H9 (cell line): ENCODE measurements around the gene PIAS1. TPM values are rescaled to one million over a fixed set of nuclear protein-coding genes. Genes with fewer than 3 reads are reported as not detected.

Experiments
- DNase-seq: peaks from one replicate; pipeline ENCODE4 v3.0.0-alpha.2; 2017
- H2AFZ ChIP-seq: one replicate; pipeline ENCODE4 v1.6.1; 2013; ENCODE audit warnings: mild to moderate bottlenecking, low read length, control low read depth, moderate library complexity
- H2AK5ac ChIP-seq: 2 replicates; pipeline ENCODE4 v1.6.1; 2013; ENCODE audit warnings: low read length, control low read depth, mixed read lengths; ENCODE audit not compliant: insufficient read length
- H2BK120ac ChIP-seq: one replicate; pipeline ENCODE4 v1.6.1; 2013; ENCODE audit warnings: low read depth, mild to moderate bottlenecking, low read length, control low read depth, inconsistent platforms; ENCODE audit not compliant: poor library complexity, severe bottlenecking
- H2BK12ac ChIP-seq: 2 replicates; pipeline ENCODE4 v1.6.1; 2013; ENCODE audit warnings: low read length, control low read depth, mixed read lengths, low read depth; ENCODE audit not compliant: insufficient read length
- H2BK15ac ChIP-seq: 2 replicates; pipeline ENCODE4 v1.6.1; 2013; ENCODE audit warnings: low read depth, low read length, control low read depth
- H2BK20ac ChIP-seq: one replicate; pipeline ENCODE4 v1.6.1; 2013; ENCODE audit warnings: low read depth, mild to moderate bottlenecking, low read length, control low read depth, inconsistent platforms; ENCODE audit not compliant: poor library complexity, severe bottlenecking
- H2BK5ac ChIP-seq: 2 replicates; pipeline ENCODE4 v1.6.1; 2013; ENCODE audit warnings: low read length, control low read depth, mixed read lengths; ENCODE audit not compliant: insufficient read length
- H3K14ac ChIP-seq: 2 replicates; pipeline ENCODE4 v1.6.1; 2013; ENCODE audit warnings: low read length, control low read depth; ENCODE audit not compliant: insufficient read depth
- H3K18ac ChIP-seq: 2 replicates; pipeline ENCODE4 v1.6.1; 2013; ENCODE audit warnings: low read depth, mild to moderate bottlenecking, mixed read lengths, low read length, control low read depth; ENCODE audit not compliant: insufficient read length
- H3K23ac ChIP-seq: 2 replicates; pipeline ENCODE4 v1.6.1; 2013; ENCODE audit warnings: low read length, control low read depth, mixed read lengths, low read depth; ENCODE audit not compliant: insufficient read length
- H3K23me2 ChIP-seq: 2 replicates; pipeline ENCODE4 v1.6.1; 2013; ENCODE audit warnings: low read depth, mild to moderate bottlenecking, mixed read lengths, low read length, control low read depth; ENCODE audit not compliant: insufficient read length, poor library complexity, severe bottlenecking
- H3K27ac ChIP-seq: 2 replicates; pipeline ENCODE4 v1.5.1; 2013; ENCODE audit warnings: low read length, control low read depth, mixed read lengths, low read depth; ENCODE audit not compliant: insufficient read length
- H3K27me3 ChIP-seq: 2 replicates; pipeline ENCODE4 v1.6.1; 2013; ENCODE audit warnings: low read length, control low read depth, inconsistent platforms; ENCODE audit not compliant: insufficient read depth
- H3K4ac ChIP-seq: 2 replicates; pipeline ENCODE4 v1.6.1; 2013; ENCODE audit warnings: low read depth, mild to moderate bottlenecking, control low read depth, inconsistent platforms, low read length, moderate library complexity
- H3K4me1 ChIP-seq: 2 replicates; pipeline ENCODE4 v1.6.1; 2013; ENCODE audit warnings: low read length, control low read depth, inconsistent platforms; ENCODE audit not compliant: insufficient read depth
- H3K4me2 ChIP-seq: 2 replicates; pipeline ENCODE4 v1.6.1; 2013; ENCODE audit warnings: low read length, control low read depth, mixed read lengths; ENCODE audit not compliant: insufficient read length, insufficient read depth
- H3K56ac ChIP-seq: 2 replicates; pipeline ENCODE4 v1.6.1; 2013; ENCODE audit warnings: low read depth, mild to moderate bottlenecking, mixed read lengths, low read length, control low read depth; ENCODE audit not compliant: insufficient read length
- H3K79me1 ChIP-seq: 2 replicates; pipeline ENCODE4 v1.6.1; 2013; ENCODE audit warnings: low read depth, mild to moderate bottlenecking, moderate library complexity, low read length, control low read depth, inconsistent platforms; ENCODE audit not compliant: insufficient read depth, poor library complexity, severe bottlenecking
- H3K79me2 ChIP-seq: 2 replicates; pipeline ENCODE4 v1.6.1; 2013; ENCODE audit warnings: low read length, control low read depth, inconsistent platforms; ENCODE audit not compliant: insufficient read depth
- H3K9ac ChIP-seq: 2 replicates; pipeline ENCODE4 v1.6.1; 2013; ENCODE audit warnings: low read length, control low read depth, mixed read lengths; ENCODE audit not compliant: insufficient read length; ENCODE audit errors: extremely low read depth
- H3K9me3 ChIP-seq: one replicate; pipeline ENCODE4 v1.6.1; 2013; ENCODE audit warnings: low read depth, low read length, inconsistent platforms; ENCODE audit not compliant: control insufficient read depth
- H3T11ph ChIP-seq: one replicate; pipeline ENCODE4 v1.6.1; 2013; ENCODE audit warnings: mild to moderate bottlenecking, low read length, control low read depth, inconsistent platforms
- H4K20me1 ChIP-seq: one replicate; pipeline ENCODE4 v1.6.1; 2013; ENCODE audit not compliant: control insufficient read depth, insufficient read length, insufficient read depth
- H4K5ac ChIP-seq: 2 replicates; pipeline ENCODE4 v1.6.1; 2013; ENCODE audit warnings: low read depth, mild to moderate bottlenecking, mixed read lengths, low read length, control low read depth; ENCODE audit not compliant: insufficient read length
- H4K8ac ChIP-seq: replicated peaks from 2 replicates; pipeline ENCODE4 v1.6.1; 2013; ENCODE audit warnings: low read length, control low read depth, mixed read lengths, low read depth; ENCODE audit not compliant: insufficient read length
- H4K91ac ChIP-seq: 2 replicates; pipeline ENCODE4 v1.6.1; 2013; ENCODE audit warnings: low read depth, mild to moderate bottlenecking, moderate library complexity, mixed read lengths, low read length, control low read depth; ENCODE audit not compliant: insufficient read length
- H3K27ac Mint-ChIP-seq, 3 experiments: 2 replicates in 2 of 3; 3 replicates in 1 of 3; pipeline ENCODE4 v1.8.0; 2020 to 2021; ENCODE audit warnings: mixed read lengths in 3 of 3, mild to moderate bottlenecking in 1 of 3, moderate library complexity in 1 of 3
- H3K27me3 Mint-ChIP-seq: 2 replicates; pipeline ENCODE4 v1.8.0; 2021; ENCODE audit warnings: low read depth, mild to moderate bottlenecking, moderate library complexity, mixed read lengths
- H3K36me3 Mint-ChIP-seq, 3 experiments: 2 replicates in 2 of 3; 3 replicates in 1 of 3; pipeline ENCODE4 v1.8.0; 2020 to 2021; ENCODE audit warnings: low read depth in 3 of 3, mixed read lengths in 3 of 3; ENCODE audit not compliant: insufficient read depth in 1 of 3
- H3K4me1 Mint-ChIP-seq, 2 experiments: 2 replicates each; pipeline ENCODE4 v1.8.0; 2020; ENCODE audit warnings: mixed read lengths in 2 of 2
- H3K4me3 Mint-ChIP-seq, 2 experiments: 2 replicates in 1 of 2; 3 replicates in 1 of 2; pipeline ENCODE4 v1.8.0; 2020 to 2021; ENCODE audit warnings: mild to moderate bottlenecking in 2 of 2, mixed read lengths in 2 of 2, moderate library complexity in 1 of 2
- H3K9me3 Mint-ChIP-seq, 2 experiments: 2 replicates in 1 of 2; 3 replicates in 1 of 2; pipeline ENCODE4 v1.8.0; 2020; ENCODE audit warnings: mild to moderate bottlenecking in 2 of 2, mixed read lengths in 2 of 2, moderate library complexity in 1 of 2
- CTCF ChIP-seq: fragments of 200-600 bp; sonication (generic); conservative IDR thresholded peaks from 3 replicates; pipeline ENCODE4 v1.8.0; 2021; ENCODE audit warnings: antibody characterized with exemption, mild to moderate bottlenecking
- WGBS: extraction: QIAGEN DNeasy Blood & Tissue Kit; methylation state at CpG from one replicate; pipeline ENCODE4 v1.1.7; 2013; ENCODE audit warnings: missing lambda C conversion rate, low lambda C conversion rate, mixed read lengths; ENCODE audit not compliant: insufficient read length; ENCODE audit errors: extremely low coverage; 5-methylcytosine and 5-hydroxymethylcytosine counted together
- total RNA-seq: library from RNA; stranded (reverse); gene quantifications from 2 replicates; pipeline ENCODE4 v1.2.1, GENCODE V29; 2021

The PIAS1 gene
- total RNA-seq, 1 experiment from 2014 or later = 31.1 TPM

- Mint-ChIP-seq H3K27ac (peak within 1 kb of the TSS in 2 of 3 experiments; percentile 85 to 95; a peak in 5 of 7 replicates), H3K4me1 (peaks cover 35 to 46% of the 10 kb centered on the region in 2 experiments), H3K4me3 (peak within 1 kb of the TSS; percentile 90 to 93), H3K27me3 (peaks cover 16% of the 10 kb centered on the region), H3K9me3 (peaks cover 0 to 3% of the 10 kb centered on the region in 2 experiments; a peak in 2 of 5 replicates), H3K36me3 (peaks cover 2 to 12% (median 5%) of the 10 kb centered on the region in 3 experiments)
- H3K4me1 ChIP-seq = peaks cover 12% of the 10 kb centered on the region; the same call in 1 of the 2 replicates
- H3K79me1 ChIP-seq = peaks cover 5% of the 10 kb centered on the region
- TF ChIP-seq CTCF = no peak
- no peak within 1 kb of the TSS for H3K56ac ChIP-seq
- H2BK20ac ChIP-seq = no peak within 1 kb of the TSS
- H2AFZ ChIP-seq = peak within 1 kb of the TSS; percentile 40
- no peak within 1 kb of the TSS for H4K8ac ChIP-seq
- no peak within 1 kb of the TSS for H2BK12ac ChIP-seq
- H4K20me1 ChIP-seq = no peaks in the 10 kb centered on the region
- DNase-seq = peak; percentile 77
- H3K23ac ChIP-seq = no peak within 1 kb of the TSS
- peak within 1 kb of the TSS; percentile 81 for H3K9ac ChIP-seq
- peak within 1 kb of the TSS; percentile 93 for H3K18ac ChIP-seq
- peak within 1 kb of the TSS; percentile 6 for H4K5ac ChIP-seq
- peak within 1 kb of the TSS; percentile 98 for H3K4me2 ChIP-seq
- H3K4ac ChIP-seq = no peak within 1 kb of the TSS; the same call in 1 of the 2 replicates
- no peak within 1 kb of the TSS for H4K91ac ChIP-seq
- no peaks in the 10 kb centered on the region for H3K9me3 ChIP-seq
- no CpG with 5 or more reads among the region's 82 CpGs for WGBS
- no peak within 1 kb of the TSS for H3K27ac ChIP-seq
- no peak within 1 kb of the TSS for H2BK5ac ChIP-seq
- peak within 1 kb of the TSS; percentile 88 for H3K14ac ChIP-seq
- H3T11ph ChIP-seq = no peak within 1 kb of the TSS
- H3K79me2 ChIP-seq = peaks cover 19% of the 10 kb centered on the region; the same call in 1 of the 2 replicates
- H2BK15ac ChIP-seq = no peak within 1 kb of the TSS
- no peak within 1 kb of the TSS for H2BK120ac ChIP-seq
- no peak within 1 kb of the TSS for H2AK5ac ChIP-seq
- H3K27me3 ChIP-seq = no peaks in the 10 kb centered on the region
- H3K23me2 ChIP-seq = peaks cover 16% of the 10 kb centered on the region
These were observed 175.5 kb downstream of the PIAS1 start, which contains the start of gene CLN6 for GRCh38 chr15:68229386-68230156. TSS of gene CLN6 (minus strand) at chr15:68229728. CDS start at chr15:68229584, 144 bp downstream.
